Neuronal stem cell (in vitro differentiated cells): ENCODE data around the gene MRPL23.
A peak's percentile ranks its signal among the peaks of the same experiment; 100 is the strongest.

ENCODE experiments used
- DNase-seq: peaks from one replicate; pipeline ENCODE4 v3.0.0-alpha.2; 2013; ENCODE audit warnings: low spot score
- H2AFZ ChIP-seq: one replicate; pipeline ENCODE4 v1.6.1; 2013; ENCODE audit warnings: mild to moderate bottlenecking, low read length, inconsistent platforms
- H2AK5ac ChIP-seq: 2 replicates; pipeline ENCODE4 v1.6.1; 2013; ENCODE audit warnings: low read depth, mild to moderate bottlenecking, inconsistent platforms, low read length, moderate library complexity, mixed read lengths
- H2BK120ac ChIP-seq: 2 replicates; pipeline ENCODE4 v1.6.1; 2013; ENCODE audit warnings: low read depth, mild to moderate bottlenecking, inconsistent platforms, low read length, moderate library complexity, mixed read lengths
- H2BK12ac ChIP-seq: one replicate; pipeline ENCODE4 v1.6.1; 2013; ENCODE audit warnings: low read length, inconsistent platforms
- H2BK15ac ChIP-seq: 2 replicates; pipeline ENCODE4 v1.6.1; 2013; ENCODE audit warnings: mild to moderate bottlenecking, low read length, inconsistent platforms, mixed read lengths
- H2BK5ac ChIP-seq: one replicate; pipeline ENCODE4 v1.6.1; 2013; ENCODE audit warnings: inconsistent platforms, mild to moderate bottlenecking, low read length, moderate library complexity
- H3K14ac ChIP-seq: one replicate; pipeline ENCODE4 v1.6.1; 2013; ENCODE audit warnings: low read length, inconsistent platforms
- H3K18ac ChIP-seq: 2 replicates; pipeline ENCODE4 v1.6.1; 2013; ENCODE audit warnings: low read length, inconsistent platforms
- H3K23ac ChIP-seq: 2 replicates; pipeline ENCODE4 v1.6.1; 2013; ENCODE audit warnings: low read depth, mild to moderate bottlenecking, mixed read lengths, low read length, inconsistent platforms; ENCODE audit not compliant: poor library complexity
- H3K27ac ChIP-seq: replicated peaks from 3 replicates; pipeline ENCODE4 v1.5.1; 2013; ENCODE audit warnings: low read length, inconsistent platforms
- H3K27me3 ChIP-seq, 3 experiments: 2 replicates each; pipeline ENCODE4 v1.6.1; 2013; ENCODE audit warnings: low read length in 3 of 3, mild to moderate bottlenecking in 2 of 3, inconsistent platforms in 1 of 3, low read depth in 1 of 3, mixed read lengths in 1 of 3, moderate library complexity in 1 of 3; ENCODE audit not compliant: control insufficient read depth in 3 of 3, insufficient read depth in 3 of 3
- H3K36me3 ChIP-seq, 2 donors: replicated peaks in 1 of 2; 2 replicates each; pipeline ENCODE4 v1.6.1; 2013; ENCODE audit warnings: low read length in 2 of 2; ENCODE audit not compliant: control insufficient read depth in 2 of 2, insufficient read depth in 2 of 2
- H3K4ac ChIP-seq: 2 replicates; pipeline ENCODE4 v1.6.1; 2013; ENCODE audit warnings: inconsistent platforms, mild to moderate bottlenecking, low read length, moderate library complexity
- H3K4me1 ChIP-seq, 2 donors: 1 replicate in 1 of 2; 2 replicates in 1 of 2; pipeline ENCODE4 v1.6.1; 2013; ENCODE audit warnings: low read length in 2 of 2, low read depth in 1 of 2; ENCODE audit not compliant: control insufficient read depth in 2 of 2, insufficient read depth in 1 of 2
- H3K4me2 ChIP-seq: one replicate; pipeline ENCODE4 v1.6.1; 2013; ENCODE audit warnings: mild to moderate bottlenecking, low read length, inconsistent platforms; ENCODE audit not compliant: insufficient read depth, poor library complexity, severe bottlenecking
- H3K4me3 ChIP-seq, 2 donors: 2 replicates each; pipeline ENCODE4 v1.5.1; 2013; ENCODE audit warnings: low read length in 2 of 2, mild to moderate bottlenecking in 2 of 2, inconsistent platforms in 1 of 2, moderate library complexity in 1 of 2
- H3K79me1 ChIP-seq: one replicate; pipeline ENCODE4 v1.6.1; 2013; ENCODE audit warnings: low read depth, mild to moderate bottlenecking, inconsistent platforms, low read length, moderate library complexity
- H3K9ac ChIP-seq: one replicate; pipeline ENCODE4 v1.6.1; 2013; ENCODE audit warnings: mild to moderate bottlenecking, low read depth, low read length, inconsistent platforms; ENCODE audit not compliant: poor library complexity
- H3K9me3 ChIP-seq, 2 donors: replicated peaks in 1 of 2; 2 replicates each; pipeline versions ENCODE3 to v1.6.1; 2013; ENCODE audit warnings: low read length in 2 of 2, mild to moderate bottlenecking in 2 of 2, inconsistent platforms in 1 of 2, low read depth in 1 of 2, mixed read lengths in 1 of 2, moderate library complexity in 1 of 2; ENCODE audit not compliant: control insufficient read depth in 2 of 2, insufficient read depth in 1 of 2
- H4K8ac ChIP-seq: one replicate; pipeline ENCODE4 v1.6.1; 2013; ENCODE audit warnings: low read depth, mild to moderate bottlenecking, inconsistent platforms, low read length, moderate library complexity
- H4K91ac ChIP-seq: one replicate; pipeline ENCODE4 v1.6.1; 2013; ENCODE audit warnings: low read length, low read depth, mild to moderate bottlenecking, inconsistent platforms; ENCODE audit not compliant: poor library complexity
- WGBS, 2 donors: extraction: QIAGEN DNeasy Blood & Tissue Kit; methylation state at CpG; one replicate each; pipeline ENCODE4 v1.1.7; 2013; ENCODE audit warnings: missing lambda C conversion rate in 2 of 2, mixed read lengths in 1 of 2; ENCODE audit not compliant: insufficient read length in 2 of 2, insufficient replicate concordance in 1 of 2; ENCODE audit errors: extremely low coverage in 2 of 2; 5-methylcytosine and 5-hydroxymethylcytosine counted together

Gene MRPL23

GRCh38 chr11:1929621-1930461 lies 17.3 kb upstream of the MRPL23 start:
- no peaks in the 10 kb centered on the region for H3K9me3 ChIP-seq
- no peak overlapping the region for H3K4me3 ChIP-seq
- H3K27ac ChIP-seq, result no peak overlapping the region
- no CpG with 5 or more reads among the region's 25 CpGs for WGBS, 2 donors
- H2BK5ac ChIP-seq, result peak overlapping the region; percentile 96
- no peak overlapping the region for H2BK12ac ChIP-seq
- H3K23ac ChIP-seq, result no peak overlapping the region
- no peak overlapping the region for H3K4ac ChIP-seq
- peak overlapping the region; percentile 57 for H3K18ac ChIP-seq
- H4K91ac ChIP-seq, result no peak overlapping the region
- peaks cover 11 to 16% of the 10 kb centered on the region in 2 donors for H3K4me1 ChIP-seq
- peak overlapping the region; percentile 36 for H2AK5ac ChIP-seq
- no peak overlapping the region for H3K9ac ChIP-seq
- no peak overlapping the region for H3K4me2 ChIP-seq
- peak overlapping the region; percentile 71 for H3K14ac ChIP-seq
- no peaks in the 10 kb centered on the region for H3K36me3 ChIP-seq
- peaks cover 0 to 3% (median 0%) of the 10 kb centered on the region in 3 experiments for H3K27me3 ChIP-seq
- peak overlapping the region; percentile 35 for H2AFZ ChIP-seq
- no peaks in the 10 kb centered on the region for H3K79me1 ChIP-seq
- no peak overlapping the region for H2BK120ac ChIP-seq
- H2BK15ac ChIP-seq, result no peak overlapping the region
- no peak for DNase-seq
- peak overlapping the region; percentile 86 for H4K8ac ChIP-seq

GRCh38 chr11:1930462-1930830 lies 16.7 kb upstream of the MRPL23 start:
- no peak overlapping the region for H2BK12ac ChIP-seq
- no peak overlapping the region for H2BK15ac ChIP-seq
- no peaks in the 10 kb centered on the region for H3K36me3 ChIP-seq
- H3K23ac ChIP-seq, result no peak overlapping the region
- H3K4ac ChIP-seq, result no peak overlapping the region
- peaks cover 11 to 16% of the 10 kb centered on the region in 2 donors for H3K4me1 ChIP-seq
- H3K9ac ChIP-seq, result no peak overlapping the region
- peak overlapping the region; percentile 96 for H2BK5ac ChIP-seq
- H3K79me1 ChIP-seq, result no peaks in the 10 kb centered on the region
- DNase-seq, result no peak
- H3K4me3 ChIP-seq, result no peak overlapping the region
- H2BK120ac ChIP-seq, result no peak overlapping the region
- no peak overlapping the region for H4K8ac ChIP-seq
- peaks cover 0 to 3% (median 0%) of the 10 kb centered on the region in 3 experiments for H3K27me3 ChIP-seq
- no peak overlapping the region for H4K91ac ChIP-seq
- no peak overlapping the region for H3K18ac ChIP-seq
- H3K27ac ChIP-seq, result no peak overlapping the region
- H3K9me3 ChIP-seq, result no peaks in the 10 kb centered on the region
- H3K4me2 ChIP-seq, result no peak overlapping the region
- no peak overlapping the region for H3K14ac ChIP-seq
- no peak overlapping the region for H2AK5ac ChIP-seq
- no CpG with 5 or more reads among the region's 9 CpGs for WGBS, 2 donors
- H2AFZ ChIP-seq, result no peak overlapping the region

- H2BK120ac ChIP-seq, result no peak overlapping the region
- no peak overlapping the region for H3K4me3 ChIP-seq
- no peak overlapping the region for H3K4ac ChIP-seq
- no peak overlapping the region for H3K18ac ChIP-seq
- no peak overlapping the region for H2BK5ac ChIP-seq
- no peak overlapping the region for H3K27ac ChIP-seq
- peak overlapping the region; percentile 41 for H2BK12ac ChIP-seq
- no peak overlapping the region for H2BK15ac ChIP-seq
- no peaks in the 10 kb centered on the region for H3K79me1 ChIP-seq
- H3K27me3 ChIP-seq, result peaks cover 0 to 3% (median 0%) of the 10 kb centered on the region in 3 experiments
- H3K4me1 ChIP-seq, result peaks cover 11 to 15% of the 10 kb centered on the region in 2 donors
- H2AFZ ChIP-seq, result peak overlapping the region; percentile 78
- no peak overlapping the region for H3K9ac ChIP-seq
- H3K23ac ChIP-seq, result no peak overlapping the region
- no peak overlapping the region for H3K14ac ChIP-seq
- H4K8ac ChIP-seq, result peak overlapping the region; percentile 4
- no peak overlapping the region for H4K91ac ChIP-seq
- H2AK5ac ChIP-seq, result no peak overlapping the region
- no CpG with 5 or more reads among the region's 18 CpGs for WGBS, 2 donors
- no peak overlapping the region for H3K4me2 ChIP-seq
- H3K36me3 ChIP-seq, result no peaks in the 10 kb centered on the region
- no peak for DNase-seq
- H3K9me3 ChIP-seq, result no peaks in the 10 kb centered on the region
Measured at GRCh38 chr11:1931341-1932104, 15.6 kb upstream of the MRPL23 start.

- H3K27me3 ChIP-seq, result peaks cover 0 to 3% (median 0%) of the 10 kb centered on the region in 3 experiments
- H3K4me1 ChIP-seq, result peaks cover 8 to 9% of the 10 kb centered on the region in 2 donors
- no peak overlapping the region for H3K4me2 ChIP-seq
- H3K9me3 ChIP-seq, result no peaks in the 10 kb centered on the region
- no peaks in the 10 kb centered on the region for H3K36me3 ChIP-seq
- no peak overlapping the region for H3K14ac ChIP-seq
- DNase-seq, result no peak
- no peak overlapping the region for H2BK120ac ChIP-seq
- H2AFZ ChIP-seq, result peak overlapping the region; percentile 78
- H2BK15ac ChIP-seq, result no peak overlapping the region
- no CpG with 5 or more reads among the region's 11 CpGs for WGBS, 2 donors
- H3K23ac ChIP-seq, result no peak overlapping the region
- no peaks in the 10 kb centered on the region for H3K79me1 ChIP-seq
- no peak overlapping the region for H2AK5ac ChIP-seq
- H3K27ac ChIP-seq, result no peak overlapping the region
- H3K9ac ChIP-seq, result no peak overlapping the region
- peak overlapping the region; percentile 41 for H2BK12ac ChIP-seq
- no peak overlapping the region for H4K91ac ChIP-seq
- H2BK5ac ChIP-seq, result no peak overlapping the region
- H3K4ac ChIP-seq, result no peak overlapping the region
- H4K8ac ChIP-seq, result peak overlapping the region; percentile 4
- H3K4me3 ChIP-seq, result no peak overlapping the region
- peak overlapping the region; percentile 80 for H3K18ac ChIP-seq
Measured at GRCh38 chr11:1932105-1932480, 15.0 kb upstream of the MRPL23 start.
